Activated CD8-positive, alpha-beta memory T cell treated with anti-CD3 and anti-CD28 coated beads, Interleukin-2, amount 50 U/mL, for 24 hours (primary cell): ENCODE measurements around the gene SCGB1C1.

Source experiments
- DNase-seq: peaks from one replicate; pipeline ENCODE4 v3.0.0-alpha.2; 2020; ENCODE audit errors: extremely low read depth

Gene SCGB1C1

GRCh38 chr11:205221-206001 lies 12.5 kb downstream of the SCGB1C1 start:
- no peak for DNase-seq

GRCh38 chr11:206002-206384 lies 13.1 kb downstream of the SCGB1C1 start:
- DNase-seq = no peak

GRCh38 chr11:206526-207207 lies 13.8 kb downstream of the SCGB1C1 start:
- no peak for DNase-seq

GRCh38 chr11:207208-207862 lies 14.5 kb downstream of the SCGB1C1 start, which contains the start of the genes BET1L and RIC8A:
BET1L (minus strand) TSS chr11:207399; CDS start chr11:207321, 78 bp downstream.
RIC8A (plus strand) TSS chr11:207708; CDS start chr11:208855, 1,147 bp downstream.
- DNase-seq = peak; percentile 93

GRCh38 chr11:207863-208180 lies 14.9 kb downstream of the SCGB1C1 start:
- DNase-seq = no peak

- DNase-seq = peak; percentile 53
These were observed 15.5 kb downstream of the SCGB1C1 start for GRCh38 chr11:208181-208916.

- no peak for DNase-seq
These were observed 16.0 kb downstream of the SCGB1C1 start for GRCh38 chr11:208917-209260.

DNA sequence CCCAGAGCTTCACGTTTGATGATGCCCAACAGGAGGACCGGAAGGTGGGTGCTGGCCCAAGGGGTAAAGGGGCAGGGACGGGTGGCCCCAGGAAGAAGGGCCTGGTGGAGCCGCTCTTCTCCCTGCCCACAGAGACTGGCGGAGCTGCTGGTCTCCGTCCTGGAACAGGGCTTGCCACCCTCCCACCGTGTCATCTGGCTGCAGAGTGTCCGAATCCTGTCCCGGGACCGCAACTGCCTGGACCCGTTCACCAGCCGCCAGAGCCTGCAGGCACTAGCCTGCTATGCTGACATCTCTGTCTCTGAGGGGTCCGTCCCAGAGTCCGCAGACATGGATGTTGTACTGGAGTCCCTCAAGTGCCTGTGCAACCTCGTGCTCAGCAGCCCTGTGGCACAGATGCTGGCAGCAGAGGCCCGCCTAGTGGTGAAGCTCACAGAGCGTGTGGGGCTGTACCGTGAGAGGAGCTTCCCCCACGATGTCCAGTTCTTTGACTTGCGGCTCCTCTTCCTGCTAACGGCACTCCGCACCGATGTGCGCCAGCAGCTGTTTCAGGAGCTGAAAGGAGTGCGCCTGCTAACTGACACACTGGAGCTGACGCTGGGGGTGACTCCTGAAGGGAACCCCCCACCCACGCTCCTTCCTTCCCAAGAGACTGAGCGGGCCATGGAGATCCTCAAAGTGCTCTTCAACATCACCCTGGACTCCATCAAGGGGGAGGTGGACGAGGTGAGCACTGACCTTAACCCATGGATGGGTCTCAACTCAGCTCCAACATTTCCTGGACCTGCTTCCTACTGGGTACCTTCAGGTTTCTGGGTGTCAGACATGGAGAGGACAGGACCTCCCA lies 16.6 kb downstream of the SCGB1C1 start:
- no peak for DNase-seq

DNA sequence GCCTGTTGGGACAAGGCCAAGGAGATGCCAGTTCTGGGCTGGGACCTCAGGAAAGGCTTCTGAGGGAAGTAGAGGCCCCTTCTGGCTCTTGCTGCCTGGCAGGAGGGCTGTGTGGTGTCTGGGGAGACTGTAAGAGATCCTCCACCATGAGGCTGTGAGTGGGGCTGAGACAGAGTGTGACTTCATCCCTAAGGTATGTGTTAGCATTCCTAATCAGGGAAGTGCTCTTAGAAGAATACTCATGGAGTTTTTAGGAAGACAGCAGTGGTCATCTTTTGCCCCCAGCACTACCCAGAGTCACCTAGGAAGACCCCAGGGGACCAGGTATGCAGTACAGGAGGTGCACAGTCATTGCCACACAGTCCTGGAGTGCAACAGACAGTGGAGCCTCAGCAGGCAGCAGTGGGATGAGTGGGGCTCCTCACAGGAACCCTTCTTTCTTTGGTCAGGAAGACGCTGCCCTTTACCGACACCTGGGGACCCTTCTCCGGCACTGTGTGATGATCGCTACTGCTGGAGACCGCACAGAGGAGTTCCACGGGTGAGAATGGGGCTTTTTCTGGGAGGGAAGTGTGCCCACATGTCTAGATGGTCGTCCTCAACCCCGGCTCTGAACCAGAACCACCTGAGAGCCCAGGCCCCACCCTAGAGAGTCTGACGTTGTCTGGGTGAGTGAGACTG lies 17.4 kb downstream of the SCGB1C1 start:
- no peak for DNase-seq

DNA sequence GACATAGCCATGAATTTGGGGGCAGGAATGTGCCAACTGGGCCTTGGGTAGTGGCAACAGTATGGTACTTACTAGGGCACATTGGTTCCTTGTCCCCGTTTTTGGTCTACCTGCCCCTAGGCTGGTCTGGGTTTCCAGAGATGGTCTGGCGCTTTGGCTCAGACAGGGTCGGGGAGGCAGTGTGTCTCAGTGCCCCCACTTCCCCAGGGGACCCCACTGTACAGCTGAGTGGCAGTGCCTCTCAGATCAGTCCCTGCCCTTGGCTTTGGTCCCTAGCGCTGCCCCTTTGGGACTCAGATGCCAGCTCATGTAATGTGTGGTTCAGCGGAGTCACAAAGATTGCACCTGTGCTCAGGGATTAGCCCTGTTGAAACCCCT lies 17.9 kb downstream of the SCGB1C1 start:
- no peak for DNase-seq

DNA sequence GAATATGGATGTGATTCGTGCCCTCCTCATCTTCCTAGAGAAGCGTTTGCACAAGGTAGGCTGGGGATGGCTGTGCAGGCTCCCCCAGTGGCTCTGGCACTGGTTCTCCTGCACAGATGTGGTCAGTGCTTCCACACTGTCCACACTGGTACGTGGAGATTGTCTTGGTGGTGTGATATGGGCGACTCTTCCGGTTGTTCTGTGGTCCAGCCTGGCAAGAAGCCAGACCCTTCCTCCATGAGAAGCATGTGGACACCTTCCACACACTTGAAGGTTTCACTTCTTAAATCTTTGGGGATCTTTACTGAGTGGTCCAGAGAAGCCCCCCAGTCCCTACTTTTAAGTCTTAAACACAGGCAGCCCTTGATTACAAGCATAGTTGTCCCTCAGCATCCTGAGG lies 18.4 kb downstream of the SCGB1C1 start:
- no peak for DNase-seq

DNA sequence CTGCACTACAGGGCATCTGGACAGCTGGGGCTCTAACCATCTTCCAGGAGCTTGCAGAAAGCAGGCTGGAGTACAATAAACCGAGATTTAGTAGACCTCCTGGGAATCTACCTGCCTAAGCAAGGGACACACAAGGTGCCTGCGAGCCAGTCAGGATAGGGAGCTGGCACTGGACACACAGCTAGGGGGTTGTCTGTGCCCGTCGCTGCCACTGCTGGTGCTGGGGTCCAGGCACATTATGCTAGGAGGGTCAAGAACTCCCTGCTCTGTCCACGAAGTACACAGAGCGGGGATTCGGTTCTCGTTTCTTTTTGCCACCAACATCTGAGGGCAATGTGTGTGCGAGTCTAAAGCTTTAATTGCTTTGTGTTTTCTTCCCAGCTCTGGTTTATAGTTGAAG lies 18.9 kb downstream of the SCGB1C1 start:
- DNase-seq = no peak

- no peak for DNase-seq
These were observed 19.5 kb downstream of the SCGB1C1 start for GRCh38 chr11:212150-213100.

DNA sequence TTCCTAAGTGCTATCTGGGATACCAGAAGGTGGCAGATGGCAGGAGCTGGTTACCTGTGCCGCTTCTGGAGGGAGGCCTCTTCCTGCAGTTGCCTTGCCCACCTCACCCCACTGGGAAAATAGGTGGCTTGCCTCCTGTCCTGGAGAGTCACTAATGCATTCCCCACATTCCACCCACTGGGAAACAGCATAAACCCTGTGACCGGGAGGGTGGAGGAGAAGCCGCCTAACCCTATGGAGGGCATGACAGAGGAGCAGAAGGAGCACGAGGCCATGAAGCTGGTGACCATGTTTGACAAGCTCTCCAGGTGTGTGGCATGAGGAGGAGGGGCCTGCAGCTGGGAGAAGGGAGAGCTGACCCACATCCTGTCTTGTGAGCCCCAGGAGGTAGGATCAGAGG lies 20.2 kb downstream of the SCGB1C1 start:
- no peak for DNase-seq

DNA sequence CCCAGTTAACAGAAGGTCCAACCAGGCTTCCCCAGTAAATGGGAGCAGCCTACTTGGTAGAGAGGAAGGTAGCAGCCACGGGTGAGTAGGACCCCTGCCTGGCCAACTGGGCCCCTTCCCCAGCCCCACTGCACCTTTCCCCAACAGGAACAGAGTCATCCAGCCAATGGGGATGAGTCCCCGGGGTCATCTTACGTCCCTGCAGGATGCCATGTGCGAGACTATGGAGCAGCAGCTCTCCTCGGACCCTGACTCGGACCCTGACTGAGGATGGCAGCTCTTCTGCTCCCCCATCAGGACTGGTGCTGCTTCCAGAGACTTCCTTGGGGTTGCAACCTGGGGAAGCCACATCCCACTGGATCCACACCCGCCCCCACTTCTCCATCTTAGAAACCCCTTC lies 21.2 kb downstream of the SCGB1C1 start:
- no peak for DNase-seq

DNA sequence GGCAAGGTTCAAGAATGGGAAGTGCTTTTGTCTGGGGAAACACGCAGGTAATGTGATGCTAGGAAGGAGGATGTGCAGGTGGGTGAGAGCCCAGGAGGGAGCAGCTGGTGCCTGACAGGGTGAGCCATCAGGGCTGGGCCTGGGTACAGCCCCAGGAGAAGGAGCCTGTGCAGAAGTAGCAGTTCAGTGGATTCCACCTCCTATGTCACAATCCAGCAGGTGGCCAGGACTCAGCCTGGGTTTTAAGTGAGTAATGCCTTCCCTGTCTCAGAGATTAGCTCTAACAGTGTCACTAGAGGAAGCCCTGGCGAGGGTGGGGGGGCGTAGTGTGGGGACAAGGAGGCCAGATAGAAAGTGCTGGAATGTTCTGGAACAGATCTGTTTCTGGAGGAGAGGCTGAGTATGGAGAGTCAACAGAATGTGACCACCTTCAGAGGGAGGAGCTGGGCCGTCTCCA lies 22.7 kb downstream of the SCGB1C1 start:
- DNase-seq = no peak

GRCh38 chr11:216081-216974 lies 23.4 kb downstream of the SCGB1C1 start:
- no peak for DNase-seq

DNA sequence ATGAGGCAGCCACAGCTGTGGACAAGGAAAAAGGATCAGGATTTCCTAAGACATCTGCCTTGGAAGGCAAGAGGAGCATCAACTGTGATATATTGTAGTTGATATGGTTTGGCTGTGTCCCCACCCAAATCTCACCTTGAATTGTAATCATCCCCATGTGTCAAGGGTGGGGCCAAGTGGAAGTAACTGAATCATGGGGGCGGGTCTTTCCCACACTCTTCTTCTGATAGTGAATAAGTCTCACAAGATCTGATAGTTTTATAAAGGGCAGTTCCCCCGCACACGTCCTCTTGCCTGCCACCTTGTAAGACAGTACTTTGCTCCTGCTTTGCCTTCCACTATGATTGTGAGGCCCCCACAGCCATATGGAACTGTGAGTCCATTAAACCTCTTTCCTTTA lies 24.8 kb downstream of the SCGB1C1 start:
- no peak for DNase-seq
